Stromal cell of bone marrow (primary cell): ENCODE measurements around the gene TMEM63B.

ENCODE experiments used
- DNase-seq: peaks from one replicate; pipeline ENCODE4 v3.0.0-alpha.2; 2012; ENCODE audit warnings: low read depth

The TMEM63B gene

DNA sequence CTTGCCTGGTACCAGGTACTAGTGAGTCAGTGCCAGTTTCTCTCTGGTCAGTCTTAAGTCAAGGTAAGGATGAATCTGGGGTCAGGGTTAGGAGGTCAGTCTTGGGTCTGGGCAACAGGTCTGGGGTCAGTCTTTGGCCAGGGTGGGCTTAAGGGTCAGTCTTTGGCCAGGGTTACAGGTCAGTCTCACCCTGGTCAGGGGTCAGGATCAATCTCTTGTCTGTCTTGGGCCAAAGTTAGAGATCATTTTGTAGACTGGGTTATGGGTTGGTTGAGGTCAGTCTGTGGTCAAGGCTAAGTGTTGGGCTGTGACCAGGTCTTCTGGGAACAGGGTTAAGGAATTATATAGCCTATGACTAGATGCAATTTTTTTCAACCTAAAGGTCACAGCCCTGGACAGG, 18.5 kb downstream of the TMEM63B start:
- no peak for DNase-seq

DNA sequence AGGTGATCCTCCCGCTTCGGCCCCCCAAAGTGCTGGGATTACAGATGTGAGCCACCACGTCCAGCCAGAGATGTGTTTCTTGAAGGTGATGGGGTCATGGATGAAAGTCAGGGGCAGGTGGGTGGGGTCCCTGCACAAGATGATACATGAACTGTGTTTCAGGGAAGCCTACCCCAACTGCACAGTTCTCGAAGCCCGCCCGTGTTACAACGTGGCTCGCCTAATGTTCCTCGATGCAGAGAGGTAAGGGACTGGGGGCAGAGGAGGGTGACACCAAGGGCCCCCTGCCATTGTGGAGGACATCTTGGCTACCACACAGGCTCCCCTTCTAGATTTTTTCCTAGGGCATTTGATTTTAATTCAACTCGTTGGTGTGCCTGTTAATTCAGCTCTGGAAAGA, 19.3 kb downstream of the TMEM63B start:
- no peak for DNase-seq

DNA sequence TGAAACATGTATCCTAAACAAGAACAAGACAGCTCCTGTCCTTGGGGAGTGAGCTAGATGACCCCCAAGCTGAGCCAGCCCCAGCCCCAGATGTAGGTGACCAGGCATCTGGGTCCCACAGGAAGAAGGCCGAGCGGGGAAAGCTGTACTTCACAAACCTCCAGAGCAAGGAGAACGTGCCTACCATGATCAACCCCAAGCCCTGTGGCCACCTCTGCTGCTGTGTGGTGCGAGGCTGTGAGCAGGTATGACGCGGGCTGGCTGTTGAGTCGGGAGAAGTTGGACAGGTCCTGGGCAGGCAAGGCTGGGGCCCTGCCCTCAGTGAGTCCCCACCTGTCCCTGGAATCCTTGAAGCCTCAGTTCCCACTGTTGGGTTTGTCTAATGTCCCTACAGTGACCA, 19.9 kb downstream of the TMEM63B start:
- DNase-seq: no peak

DNA sequence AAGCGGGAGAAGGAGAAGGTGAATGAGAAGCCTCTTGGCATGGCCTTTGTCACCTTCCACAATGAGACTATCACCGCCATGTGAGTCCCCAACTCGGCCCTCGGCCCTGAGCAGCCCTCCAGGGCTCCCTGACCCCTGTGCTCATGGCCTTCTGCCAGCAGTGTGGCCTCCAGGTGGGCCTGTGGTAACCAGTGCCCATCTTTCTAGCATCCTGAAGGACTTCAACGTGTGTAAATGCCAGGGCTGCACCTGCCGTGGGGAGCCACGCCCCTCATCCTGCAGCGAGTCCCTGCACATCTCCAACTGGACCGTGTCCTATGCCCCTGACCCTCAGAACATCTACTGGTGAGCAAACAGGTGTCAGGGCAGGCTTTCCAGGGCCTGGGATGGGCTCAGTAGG, 21.0 kb downstream of the TMEM63B start:
- DNase-seq: no peak

- DNase-seq: no peak
These were observed 22.1 kb downstream of the TMEM63B start for GRCh38 chr6:44149369-44150012.

DNA sequence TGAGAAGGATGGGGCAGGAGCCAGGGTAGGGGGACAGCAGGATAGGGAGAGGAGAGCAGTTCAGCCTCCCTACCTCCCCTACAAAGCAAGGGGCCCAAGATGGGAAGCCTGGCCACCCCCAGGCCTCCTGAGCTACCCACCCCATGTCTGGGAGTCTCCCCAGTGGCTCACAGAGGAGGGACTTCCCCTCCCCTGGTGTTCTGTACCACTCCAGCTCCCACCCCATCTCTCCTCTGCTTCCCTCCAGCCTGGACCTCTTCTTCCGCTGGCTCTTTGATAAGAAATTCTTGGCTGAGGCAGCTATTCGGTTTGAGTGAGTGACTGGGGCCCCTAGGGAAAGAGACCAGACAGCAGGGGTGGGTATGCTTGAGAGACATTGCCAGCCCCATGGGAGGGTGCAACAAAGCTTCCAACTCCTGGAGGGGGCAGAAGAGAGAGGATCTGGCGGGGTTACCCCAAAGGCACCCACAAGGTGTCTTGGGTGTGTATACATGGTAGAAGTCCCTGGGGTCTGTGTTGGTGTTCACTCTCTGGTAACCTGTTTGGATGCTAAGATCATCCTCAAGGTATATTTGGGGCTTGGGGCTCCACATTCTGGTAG, 23.1 kb downstream of the TMEM63B start:
- no peak for DNase-seq

DNA sequence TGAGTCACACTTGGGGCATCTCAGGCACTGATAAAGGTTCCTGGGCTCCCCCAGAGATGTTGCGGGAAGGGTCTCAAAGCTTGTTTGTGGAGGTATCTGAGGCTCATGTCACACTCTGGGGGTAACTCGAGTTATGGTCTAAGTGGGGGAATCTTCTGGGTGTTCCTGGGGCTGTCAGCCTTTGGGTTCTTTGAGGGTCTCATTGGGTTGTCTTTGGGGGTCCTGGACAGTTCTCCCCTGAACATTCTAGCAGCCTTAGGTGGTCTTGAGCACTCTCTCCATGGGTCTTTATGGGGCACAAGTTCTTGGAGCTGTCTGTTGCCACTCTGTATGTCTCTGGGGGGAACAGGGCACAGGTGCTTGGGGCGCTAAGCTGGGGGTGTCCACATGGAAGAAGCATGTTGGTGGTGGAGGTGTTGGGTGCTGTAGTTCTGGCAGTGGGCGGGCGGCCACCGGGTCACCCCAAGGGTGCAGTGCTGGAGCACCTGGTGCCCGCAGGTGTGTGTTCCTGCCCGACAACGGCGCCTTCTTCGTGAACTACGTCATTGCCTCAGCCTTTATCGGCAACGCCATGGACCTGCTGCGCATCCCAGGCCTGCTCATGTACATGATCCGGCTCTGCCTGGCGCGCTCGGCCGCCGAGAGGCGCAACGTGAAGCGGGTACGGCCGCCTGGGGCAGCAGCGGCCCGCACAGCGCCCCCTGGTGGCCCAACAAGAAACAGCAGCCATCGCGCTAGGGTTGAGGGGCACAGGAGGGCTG, 24.2 kb downstream of the TMEM63B start:
- DNase-seq: no peak

DNA sequence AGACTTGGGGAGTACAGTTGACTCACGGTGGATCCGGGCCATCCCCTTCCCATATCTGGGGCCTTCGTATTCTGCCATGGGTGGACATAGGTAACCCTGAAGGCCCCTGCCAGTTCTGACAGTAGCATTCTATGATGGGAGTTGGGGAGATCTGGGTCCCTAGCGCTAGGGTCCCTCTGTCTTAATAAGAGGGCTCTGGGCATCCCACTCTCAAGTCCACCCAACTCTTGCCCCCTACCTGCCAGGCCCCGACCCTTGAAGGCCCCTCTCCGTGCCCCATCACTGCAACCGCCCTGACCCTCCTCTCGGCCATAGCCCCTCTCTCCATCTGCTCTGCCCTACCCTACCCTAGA, 24.7 kb downstream of the TMEM63B start:
- DNase-seq: no peak

DNA sequence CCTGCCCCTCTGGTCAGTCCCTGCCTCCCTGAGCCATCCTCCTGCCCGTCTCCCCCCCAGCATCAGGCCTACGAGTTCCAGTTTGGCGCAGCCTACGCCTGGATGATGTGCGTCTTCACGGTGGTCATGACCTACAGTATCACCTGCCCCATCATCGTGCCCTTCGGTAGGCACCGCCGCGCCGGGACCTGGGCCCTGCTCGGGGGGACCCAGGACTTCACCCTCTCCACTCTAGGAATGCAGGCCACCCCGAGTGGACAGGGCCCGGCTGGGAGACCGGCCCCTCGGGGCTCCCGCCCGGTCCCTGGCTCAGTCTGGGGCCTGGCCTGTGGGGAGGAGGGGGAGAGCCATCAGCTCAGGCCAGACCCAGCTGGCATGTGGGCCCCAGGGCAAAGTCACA, 25.2 kb downstream of the TMEM63B start:
- DNase-seq: no peak

GRCh38 chr6:44154067-44154466, 26.7 kb downstream of the TMEM63B start:
- DNase-seq: no peak

- DNase-seq: no peak
These were observed 29.3 kb downstream of the TMEM63B start for GRCh38 chr6:44156494-44157151.

- DNase-seq: no peak
These were observed 29.8 kb downstream of the TMEM63B start for GRCh38 chr6:44157152-44157521.

- DNase-seq: no peak
These were observed 31.4 kb downstream of the TMEM63B start, which contains the start of gene CAPN11 for GRCh38 chr6:44158770-44159228. TSS of gene CAPN11 (plus strand) at chr6:44158820. CDS start at chr6:44158849, 29 bp downstream.

DNA sequence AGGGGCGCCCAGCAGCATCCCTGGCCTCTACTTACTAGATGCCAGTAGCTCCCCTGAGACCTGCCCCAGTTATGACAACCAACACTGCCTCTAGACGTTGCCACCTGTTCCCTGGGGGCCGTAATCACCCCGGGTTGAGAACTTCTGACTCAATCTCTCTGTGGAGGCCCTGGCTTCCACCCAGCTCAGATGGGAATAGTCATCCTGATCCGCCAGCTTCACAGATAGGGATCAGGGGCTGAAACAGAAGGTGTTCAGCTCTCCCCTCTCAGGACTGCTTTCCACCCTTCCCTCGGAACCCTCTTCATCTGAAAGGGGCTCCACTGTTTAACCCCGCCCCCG, 34.6 kb downstream of the TMEM63B start:
- DNase-seq: peak; percentile 36

DNA sequence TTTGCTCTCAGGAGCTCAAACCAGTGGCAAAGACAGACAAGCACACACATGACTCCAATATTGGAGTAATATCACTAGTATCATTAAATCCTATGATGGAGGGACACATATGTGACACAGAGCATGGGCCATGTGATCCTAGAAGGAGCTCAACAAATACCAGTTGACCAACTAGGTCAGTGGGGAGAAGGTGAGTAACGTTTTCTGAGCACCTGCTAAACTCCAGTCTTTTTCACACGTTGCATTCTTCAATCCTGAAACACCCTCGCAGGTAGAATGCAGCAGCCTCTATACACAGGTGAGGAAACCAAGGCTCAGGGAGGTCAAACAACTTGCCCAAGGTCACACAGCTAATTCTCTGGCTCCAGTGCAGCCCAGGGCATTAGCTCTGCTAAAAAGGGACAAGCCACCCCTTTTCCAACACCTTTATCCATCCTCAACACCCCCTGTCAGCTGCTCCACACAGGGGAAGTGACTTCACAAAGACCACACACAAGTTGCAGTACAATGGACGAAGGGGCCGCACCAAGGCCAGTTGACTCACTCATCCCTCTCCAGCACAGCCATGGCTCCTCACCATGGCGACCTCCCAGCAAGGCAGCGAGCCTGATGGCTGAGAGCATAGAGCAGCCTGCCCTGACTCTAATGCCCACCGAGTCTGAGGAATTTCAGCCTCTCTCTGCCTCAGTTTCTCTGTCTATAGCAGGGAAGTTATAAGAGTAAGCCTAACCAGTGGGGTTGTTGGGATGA, 35.7 kb downstream of the TMEM63B start:
- DNase-seq: no peak

DNA sequence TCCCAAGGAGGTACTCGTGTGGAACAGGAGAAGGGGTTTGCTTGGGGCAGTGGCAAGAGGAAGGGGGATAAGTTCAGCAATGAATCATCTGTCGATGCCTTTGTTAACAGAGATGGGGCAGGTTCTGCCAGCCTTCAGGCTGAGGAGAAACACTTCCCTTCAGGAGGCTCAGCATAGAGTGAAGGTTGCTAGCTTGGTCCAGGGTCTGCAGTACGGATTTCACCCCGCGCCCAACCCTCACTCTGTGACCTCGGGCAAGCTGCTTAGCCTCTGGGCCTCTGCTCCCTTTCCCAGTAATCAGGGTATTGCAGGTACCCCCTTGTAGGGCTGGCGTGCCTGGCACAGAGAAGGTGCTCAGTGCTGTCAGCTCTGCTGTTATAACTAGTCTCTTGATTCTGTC, 38.8 kb downstream of the TMEM63B start:
- no peak for DNase-seq

GRCh38 chr6:44166591-44167184, 39.3 kb downstream of the TMEM63B start:
- DNase-seq: no peak

- DNase-seq: no peak
These were observed 40.2 kb downstream of the TMEM63B start for GRCh38 chr6:44167567-44167966.

DNA sequence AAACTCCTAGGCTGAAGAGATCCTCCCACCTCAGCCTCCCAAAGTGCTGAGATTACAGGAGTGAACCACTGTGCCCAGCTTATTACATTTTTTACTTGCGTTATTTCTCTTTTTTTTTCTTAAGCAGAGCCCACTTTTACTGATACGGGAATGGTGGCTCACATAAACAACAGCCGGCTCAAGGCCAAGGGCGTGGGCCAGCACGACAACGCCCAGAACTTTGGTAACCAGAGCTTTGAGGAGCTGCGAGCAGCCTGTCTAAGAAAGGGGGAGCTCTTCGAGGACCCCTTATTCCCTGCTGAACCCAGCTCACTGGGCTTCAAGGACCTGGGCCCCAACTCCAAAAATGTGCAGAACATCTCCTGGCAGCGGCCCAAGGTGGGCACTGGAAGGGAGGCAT, 41.8 kb downstream of the TMEM63B start:
- no peak for DNase-seq

- DNase-seq: no peak
These were observed 42.7 kb downstream of the TMEM63B start for GRCh38 chr6:44169886-44170570.

DNA sequence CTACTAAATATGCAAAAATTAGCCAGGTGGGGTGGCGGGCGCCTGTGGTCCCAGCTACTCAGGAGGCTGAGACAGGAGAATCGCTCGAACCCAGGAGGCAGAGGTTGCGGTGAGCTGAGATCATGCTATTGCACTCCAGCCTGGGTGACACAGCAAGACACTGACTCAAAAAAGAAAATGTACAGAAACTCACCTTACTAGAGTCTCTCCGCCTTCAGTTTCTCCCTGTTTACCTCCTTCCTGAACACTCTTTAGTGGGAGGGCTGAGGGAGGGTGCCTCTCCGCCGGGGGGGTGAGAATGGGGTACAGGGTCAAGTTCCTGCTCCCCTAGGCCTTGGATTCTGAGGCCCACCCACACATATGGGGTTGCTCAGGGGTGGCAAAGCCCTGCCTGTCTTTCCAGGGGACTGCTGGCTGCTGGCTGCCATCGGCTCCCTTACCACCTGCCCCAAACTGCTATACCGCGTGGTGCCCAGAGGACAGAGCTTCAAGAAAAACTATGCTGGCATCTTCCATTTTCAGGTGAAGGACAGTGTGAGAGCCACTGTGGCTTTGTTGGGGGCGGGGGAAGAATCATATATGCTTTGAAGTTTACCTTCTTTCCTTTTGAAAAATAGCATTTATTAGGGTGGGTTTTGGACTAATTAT, 44.7 kb downstream of the TMEM63B start:
- DNase-seq: no peak
